Measurements from ENCODE around the gene CNGA3. TPM values are rescaled to one million over a fixed set of nuclear protein-coding genes. Genes with fewer than 3 reads are reported as not detected.

CNGA3 gene
- total RNA-seq, 1 donor, result 0.18 TPM

GRCh38 chr2:98376301-98376910 lies 30.1 kb downstream of the CNGA3 start:
- no peak for DNase-seq (ENCODE audit: low read depth)
- no peak for TF ChIP-seq CTCF (IDR thresholded peaks at IDR 0.05; ENCODE audit: insufficient read depth, low read length)
- no peak overlapping the region for H3K4me3 ChIP-seq (ENCODE audit: low read depth, low read length)

GRCh38 chr2:98376996-98377395 lies 30.7 kb downstream of the CNGA3 start:
- TF ChIP-seq CTCF (IDR thresholded peaks at IDR 0.05; ENCODE audit: insufficient read depth, low read length), result no peak
- no peak overlapping the region for H3K4me3 ChIP-seq (ENCODE audit: low read depth, low read length)
- no peak for DNase-seq (ENCODE audit: low read depth)

- DNase-seq (ENCODE audit: low read depth), result no peak
- no peak for TF ChIP-seq CTCF (IDR thresholded peaks at IDR 0.05; ENCODE audit: insufficient read depth, low read length)
- no peak overlapping the region for H3K4me3 ChIP-seq (ENCODE audit: low read depth, low read length)
Observed at GRCh38 chr2:98377544-98377943, 31.3 kb downstream of the CNGA3 start.

GRCh38 chr2:98378196-98378595 lies 31.9 kb downstream of the CNGA3 start:
- H3K4me3 ChIP-seq (ENCODE audit: low read depth, low read length), result no peak overlapping the region
- no peak for TF ChIP-seq CTCF (IDR thresholded peaks at IDR 0.05; ENCODE audit: insufficient read depth, low read length)
- no peak for DNase-seq (ENCODE audit: low read depth)

- H3K4me3 ChIP-seq (ENCODE audit: low read depth, low read length), result no peak overlapping the region
- peak; percentile 78 for DNase-seq (ENCODE audit: low read depth)
- no peak for TF ChIP-seq CTCF (IDR thresholded peaks at IDR 0.05; ENCODE audit: insufficient read depth, low read length)
Observed at GRCh38 chr2:98378901-98379300, 32.6 kb downstream of the CNGA3 start.

GRCh38 chr2:98379311-98380202 lies 33.3 kb downstream of the CNGA3 start:
- H3K4me3 ChIP-seq (ENCODE audit: low read depth, low read length), result no peak overlapping the region
- peak; percentile 20 for DNase-seq (ENCODE audit: low read depth)
- TF ChIP-seq CTCF (IDR thresholded peaks at IDR 0.05; ENCODE audit: insufficient read depth, low read length), result no peak
